ENCODE results near the gene ZNF536. TPM values are rescaled to one million over a fixed set of nuclear protein-coding genes. Genes with fewer than 3 reads are reported as not detected.

Gene ZNF536
- polyA plus RNA-seq, 1 of the 3 experiments (the other 2 are of a cell fraction) = 0.41 TPM

DNA sequence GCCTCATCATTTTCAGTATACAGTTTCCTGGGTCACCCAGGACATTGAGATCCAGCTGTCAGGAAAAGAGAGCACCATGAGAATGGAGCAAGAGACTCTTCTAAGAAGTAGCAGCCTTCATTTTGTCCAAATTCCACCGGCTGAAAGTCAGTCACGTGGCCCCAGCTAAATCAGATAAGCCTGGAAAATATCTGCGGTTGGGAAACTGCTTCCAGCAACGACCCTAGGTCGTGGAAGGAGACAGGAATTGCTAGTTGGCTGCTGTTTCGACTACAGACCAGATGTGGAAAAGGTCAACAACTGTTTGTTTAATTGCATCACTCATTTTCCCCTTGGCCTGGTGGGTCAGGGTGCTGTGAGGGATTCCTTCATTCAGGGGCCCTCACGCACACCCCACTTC is 107.0 kb downstream of the ZNF536 start:
- H3K9me3 ChIP-seq = no peaks in the 10 kb centered on the region

GRCh38 chr19:30480097-30480496 is 107.9 kb downstream of the ZNF536 start:
- H3K79me2 ChIP-seq (ENCODE audit: insufficient read depth) = no peaks in the 10 kb centered on the region
- no peaks in the 10 kb centered on the region for H3K9me3 ChIP-seq
- POLR2A ChIA-PET = no interaction called here
- no peak overlapping the region for H2AFZ ChIP-seq (ENCODE audit: low read depth)
- no peak overlapping the region for H3K4me3 ChIP-seq (ENCODE audit: low read depth in 2 of 2, low read length in 1 of 2)
- H3K4me2 ChIP-seq = no peak overlapping the region
- H3K9ac ChIP-seq = no peak overlapping the region
- H3K4me1 ChIP-seq (ENCODE audit: control insufficient read depth in 1 of 2, insufficient read depth in 2 of 2, low read depth in 1 of 2, low read length in 1 of 2) = peaks cover 0 to 17% of the 10 kb centered on the region in 2 experiments; a peak in 1 of 4 replicates
- H3K27me3 ChIP-seq (ENCODE audit: insufficient read depth) = no peaks in the 10 kb centered on the region
- no peak for DNase-seq
- 38% methylated on average over 6 of the region's 6 CpGs for WGBS (ENCODE audit: low lambda C conversion rate)
- H3K27ac ChIP-seq (ENCODE audit: low read depth in 2 of 2, low read length in 1 of 2) = peak overlapping the region in 1 of 2 experiments; percentile 60; a peak in 2 of 4 replicates
- no peaks in the 10 kb centered on the region for H3K9me2 ChIP-seq
- CTCF ChIA-PET = no interaction called here
- H3F3A ChIP-seq (replicated peaks; ENCODE audit: insufficient read depth) = no peaks in the 10 kb centered on the region
- H3K36me3 ChIP-seq (replicated peaks in 1 of 2; ENCODE audit: control insufficient read depth in 1 of 2, insufficient read depth in 2 of 2, low read length in 1 of 2) = no peaks in the 10 kb centered on the region
- no peaks in the 10 kb centered on the region for H4K20me1 ChIP-seq (ENCODE audit: insufficient read depth)
- TF ChIP-seq, protein P1, sequence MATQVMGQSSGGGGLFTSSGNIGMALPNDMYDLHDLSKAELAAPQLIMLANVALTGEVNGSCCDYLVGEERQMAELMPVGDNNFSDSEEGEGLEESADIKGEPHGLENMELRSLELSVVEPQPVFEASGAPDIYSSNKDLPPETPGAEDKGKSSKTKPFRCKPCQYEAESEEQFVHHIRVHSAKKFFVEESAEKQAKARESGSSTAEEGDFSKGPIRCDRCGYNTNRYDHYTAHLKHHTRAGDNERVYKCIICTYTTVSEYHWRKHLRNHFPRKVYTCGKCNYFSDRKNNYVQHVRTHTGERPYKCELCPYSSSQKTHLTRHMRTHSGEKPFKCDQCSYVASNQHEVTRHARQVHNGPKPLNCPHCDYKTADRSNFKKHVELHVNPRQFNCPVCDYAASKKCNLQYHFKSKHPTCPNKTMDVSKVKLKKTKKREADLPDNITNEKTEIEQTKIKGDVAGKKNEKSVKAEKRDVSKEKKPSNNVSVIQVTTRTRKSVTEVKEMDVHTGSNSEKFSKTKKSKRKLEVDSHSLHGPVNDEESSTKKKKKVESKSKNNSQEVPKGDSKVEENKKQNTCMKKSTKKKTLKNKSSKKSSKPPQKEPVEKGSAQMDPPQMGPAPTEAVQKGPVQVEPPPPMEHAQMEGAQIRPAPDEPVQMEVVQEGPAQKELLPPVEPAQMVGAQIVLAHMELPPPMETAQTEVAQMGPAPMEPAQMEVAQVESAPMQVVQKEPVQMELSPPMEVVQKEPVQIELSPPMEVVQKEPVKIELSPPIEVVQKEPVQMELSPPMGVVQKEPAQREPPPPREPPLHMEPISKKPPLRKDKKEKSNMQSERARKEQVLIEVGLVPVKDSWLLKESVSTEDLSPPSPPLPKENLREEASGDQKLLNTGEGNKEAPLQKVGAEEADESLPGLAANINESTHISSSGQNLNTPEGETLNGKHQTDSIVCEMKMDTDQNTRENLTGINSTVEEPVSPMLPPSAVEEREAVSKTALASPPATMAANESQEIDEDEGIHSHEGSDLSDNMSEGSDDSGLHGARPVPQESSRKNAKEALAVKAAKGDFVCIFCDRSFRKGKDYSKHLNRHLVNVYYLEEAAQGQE (IDR thresholded peaks at IDR 0.05; ENCODE audit: low read depth, low read length) = no peak
- TF ChIP-seq PBX3 (IDR thresholded peaks at IDR 0.05) = no peak
- TF ChIP-seq, protein P2, sequence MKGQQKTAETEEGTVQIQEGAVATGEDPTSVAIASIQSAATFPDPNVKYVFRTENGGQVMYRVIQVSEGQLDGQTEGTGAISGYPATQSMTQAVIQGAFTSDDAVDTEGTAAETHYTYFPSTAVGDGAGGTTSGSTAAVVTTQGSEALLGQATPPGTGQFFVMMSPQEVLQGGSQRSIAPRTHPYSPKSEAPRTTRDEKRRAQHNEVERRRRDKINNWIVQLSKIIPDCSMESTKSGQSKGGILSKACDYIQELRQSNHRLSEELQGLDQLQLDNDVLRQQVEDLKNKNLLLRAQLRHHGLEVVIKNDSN (IDR thresholded peaks at IDR 0.05; ENCODE audit: borderline replicate concordance, low read depth) = no peak
- TF ChIP-seq FOXJ3 (CRISPR knock-in tag; IDR thresholded peaks at IDR 0.05) = no peak
- TF ChIP-seq SMC3 (IDR thresholded peaks at IDR 0.05; ENCODE audit: low read depth, low read length) = no peak

More for the DNA sequence above, 107.0 kb downstream of the ZNF536 start:
- H3K9ac ChIP-seq = no peak overlapping the region
- no peak overlapping the region for H2AFZ ChIP-seq (ENCODE audit: low read depth)
- H3K36me3 ChIP-seq (replicated peaks in 1 of 2; ENCODE audit: control insufficient read depth in 1 of 2, insufficient read depth in 2 of 2, low read length in 1 of 2) = no peaks in the 10 kb centered on the region
- peak overlapping the region in 1 of 2 experiments; percentile 60; a peak in 2 of 4 replicates for H3K27ac ChIP-seq (ENCODE audit: low read depth in 2 of 2, low read length in 1 of 2)
- no peak overlapping the region for H3K4me3 ChIP-seq (ENCODE audit: low read depth in 2 of 2, low read length in 1 of 2)
- no peaks in the 10 kb centered on the region for H3K9me2 ChIP-seq
- H3F3A ChIP-seq (replicated peaks; ENCODE audit: insufficient read depth) = no peaks in the 10 kb centered on the region
- TF ChIP-seq MXI1 (IDR thresholded peaks at IDR 0.05; ENCODE audit: low read depth, low read length) (no peak), EZH2phosphoT487 (IDR thresholded peaks at IDR 0.05; ENCODE audit: borderline replicate concordance, low read depth) (no peak), RAD21 (IDR thresholded peaks at IDR 0.05; ENCODE audit: low read length) (no peak), MEF2A (IDR thresholded peaks at IDR 0.05; ENCODE audit: borderline replicate concordance, low read depth) (no peak), ELF1 (IDR thresholded peaks at IDR 0.05) (no peak), GATA2 (CRISPR knock-in tag; IDR thresholded peaks at IDR 0.05) (no peak), YY1 (IDR thresholded peaks at IDR 0.05; ENCODE audit: low read depth) (no peak), FOXM1 (IDR thresholded peaks at IDR 0.05; ENCODE audit: low read depth) (no peak), PBX3 (IDR thresholded peaks at IDR 0.05) (no peak), CTCF (IDR thresholded peaks at IDR 0.05) (no peak), RCOR1 (IDR thresholded peaks at IDR 0.05; ENCODE audit: low read length) (peak; percentile 10; the same call in 1 of the 2 replicates), EP300 (IDR thresholded peaks at IDR 0.05; ENCODE audit: borderline replicate concordance in 1 of 2, low read depth in 1 of 2, low read length in 1 of 2) (no peak)
- TF ChIP-seq, protein P2 (IDR thresholded peaks at IDR 0.05; ENCODE audit: borderline replicate concordance, low read depth) = peak; percentile 29; the same call in 1 of the 2 replicates
- no peak overlapping the region for H3K4me2 ChIP-seq
- peak; percentile 60 for DNase-seq
- H4K20me1 ChIP-seq (ENCODE audit: insufficient read depth) = no peaks in the 10 kb centered on the region
- H3K79me2 ChIP-seq (ENCODE audit: insufficient read depth) = no peaks in the 10 kb centered on the region
- ChIA-PET POLR2A (no interaction called here), CTCF (interaction anchor here (1.1 kb wide), 1 partner anchor 13 kb away, joined by 3 read pairs; no protein-coding TSS in a partner anchor)
- H3K4me1 ChIP-seq (ENCODE audit: control insufficient read depth in 1 of 2, insufficient read depth in 2 of 2, low read depth in 1 of 2, low read length in 1 of 2) = peaks cover 0 to 17% of the 10 kb centered on the region in 2 experiments; a peak in 1 of 4 replicates
- H3K27me3 ChIP-seq (ENCODE audit: insufficient read depth) = no peaks in the 10 kb centered on the region
- 6% methylated on average over 7 of the region's 7 CpGs for WGBS (ENCODE audit: low lambda C conversion rate)
